Neural cell (in vitro differentiated cells): ENCODE data around the gene GNB3.

Source experiments
- EP300 ChIP-seq: fragments of 450-650 bp; conservative IDR thresholded peaks from 2 replicates; pipeline ENCODE4 v1.6.1; 2014; ENCODE audit warnings: antibody characterized with exemption, mild to moderate bottlenecking, moderate library complexity; ENCODE audit not compliant: poor library complexity, severe bottlenecking
- MXI1 ChIP-seq: fragments of 450-650 bp; conservative IDR thresholded peaks from 2 replicates; pipeline ENCODE4 v1.6.1; 2014; ENCODE audit warnings: antibody characterized with exemption, mild to moderate bottlenecking; ENCODE audit not compliant: poor library complexity, severe bottlenecking
- TF ChIP-seq, protein P1 (sequence below): fragments of 450-650 bp; IDR thresholded peaks from 2 replicates; pipeline ENCODE4 v1.5.1; 2014; ENCODE audit warnings: antibody characterized with exemption, mild to moderate bottlenecking, moderate library complexity; ENCODE audit not compliant: poor library complexity, severe bottlenecking

DNA sequence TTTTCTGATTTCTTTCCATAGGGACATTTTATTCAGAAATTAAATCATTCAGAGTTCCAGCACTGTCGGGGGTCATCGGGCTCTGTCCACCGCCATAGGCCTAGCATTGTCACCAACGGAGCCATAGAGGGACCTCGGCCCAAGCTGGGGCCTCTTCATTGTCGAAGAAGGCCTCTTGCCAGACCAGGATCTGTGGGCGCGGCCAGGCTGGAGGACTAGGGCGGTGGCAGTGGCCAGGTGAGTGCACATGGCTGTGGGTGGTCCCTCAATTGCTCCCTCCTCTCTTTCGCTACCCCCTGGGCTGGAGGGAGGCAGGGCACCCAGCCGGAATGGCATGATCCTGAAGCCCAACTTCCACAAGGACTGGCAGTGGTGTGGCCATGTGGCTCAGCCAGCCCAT is 43.0 kb downstream of the GNB3 start:
- no peak for TF ChIP-seq EP300
- TF ChIP-seq, protein P1, sequence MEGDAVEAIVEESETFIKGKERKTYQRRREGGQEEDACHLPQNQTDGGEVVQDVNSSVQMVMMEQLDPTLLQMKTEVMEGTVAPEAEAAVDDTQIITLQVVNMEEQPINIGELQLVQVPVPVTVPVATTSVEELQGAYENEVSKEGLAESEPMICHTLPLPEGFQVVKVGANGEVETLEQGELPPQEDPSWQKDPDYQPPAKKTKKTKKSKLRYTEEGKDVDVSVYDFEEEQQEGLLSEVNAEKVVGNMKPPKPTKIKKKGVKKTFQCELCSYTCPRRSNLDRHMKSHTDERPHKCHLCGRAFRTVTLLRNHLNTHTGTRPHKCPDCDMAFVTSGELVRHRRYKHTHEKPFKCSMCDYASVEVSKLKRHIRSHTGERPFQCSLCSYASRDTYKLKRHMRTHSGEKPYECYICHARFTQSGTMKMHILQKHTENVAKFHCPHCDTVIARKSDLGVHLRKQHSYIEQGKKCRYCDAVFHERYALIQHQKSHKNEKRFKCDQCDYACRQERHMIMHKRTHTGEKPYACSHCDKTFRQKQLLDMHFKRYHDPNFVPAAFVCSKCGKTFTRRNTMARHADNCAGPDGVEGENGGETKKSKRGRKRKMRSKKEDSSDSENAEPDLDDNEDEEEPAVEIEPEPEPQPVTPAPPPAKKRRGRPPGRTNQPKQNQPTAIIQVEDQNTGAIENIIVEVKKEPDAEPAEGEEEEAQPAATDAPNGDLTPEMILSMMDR, result no peak
- TF ChIP-seq MXI1, result no peak
